ENCODE measurements around the gene SAP30BP.

SAP30BP gene

DNA sequence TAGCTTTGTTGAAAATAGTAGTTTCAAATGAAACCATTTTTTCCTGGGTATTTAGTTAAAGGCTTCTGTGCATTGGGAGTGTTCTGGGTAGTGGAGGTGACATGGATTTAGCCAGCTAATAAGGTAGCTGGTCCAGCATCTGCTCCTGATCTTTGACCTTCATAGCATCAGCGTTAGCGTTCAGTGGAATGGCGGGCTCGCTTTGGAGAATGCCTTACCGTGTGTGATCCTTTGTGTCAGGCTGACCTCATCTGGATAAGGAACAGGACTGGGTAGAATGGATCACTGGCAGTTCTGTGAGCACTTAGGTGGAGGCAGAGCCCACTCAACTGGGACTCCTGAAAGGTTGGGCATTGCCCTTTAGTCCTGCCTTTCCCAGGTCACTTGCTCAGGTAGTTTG lies 3.7 kb downstream of the SAP30BP start:
- Mint-ChIP-seq H3K4me3 (no peak overlapping the region), H3K4me1 (peaks cover 25% of the 10 kb centered on the region), H3K27me3 (no peaks in the 10 kb centered on the region), H3K36me3 (peaks cover 34% of the 10 kb centered on the region), H3K27ac (no peak overlapping the region), H3K9me3 (no peaks in the 10 kb centered on the region)
- CTCF ChIA-PET = interaction anchor here (0.5 to 8.2 kb wide), 6 partner anchors 19 to 354 kb away, joined by 3 to 209 read pairs (median 5); partner anchors contain the start of gene SMIM5
- no peak for DNase-seq

DNA sequence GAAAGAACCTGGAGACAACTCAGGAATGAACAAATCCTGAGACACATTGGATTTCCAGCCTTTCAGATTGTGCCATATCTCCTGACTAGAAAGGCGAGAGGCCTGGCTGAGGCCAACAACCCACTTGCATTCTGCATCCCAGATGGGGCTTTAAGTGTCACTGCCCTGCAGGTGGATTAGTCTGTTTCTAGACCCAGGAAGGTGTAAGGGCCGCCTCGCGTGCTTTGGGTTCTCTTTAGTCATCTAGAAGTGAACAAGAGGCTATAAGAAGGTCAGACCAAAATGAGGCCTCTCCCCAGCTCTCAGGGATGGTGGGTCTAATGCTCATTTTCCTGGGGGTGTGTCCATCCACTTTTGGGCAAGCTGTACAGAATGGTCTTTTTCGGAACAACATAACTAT lies 4.9 kb downstream of the SAP30BP start:
- Mint-ChIP-seq H3K9me3 (no peaks in the 10 kb centered on the region), H3K4me3 (no peak overlapping the region), H3K27ac (no peak overlapping the region), H3K36me3 (peaks cover 37% of the 10 kb centered on the region), H3K4me1 (peaks cover 25% of the 10 kb centered on the region), H3K27me3 (no peaks in the 10 kb centered on the region)
- no peak for DNase-seq
- CTCF ChIA-PET = interaction anchor here (1.0 to 8.2 kb wide), 5 partner anchors 22 to 77 kb away, joined by 3 to 209 read pairs (median 6); partner anchors contain the start of gene SMIM5

DNA sequence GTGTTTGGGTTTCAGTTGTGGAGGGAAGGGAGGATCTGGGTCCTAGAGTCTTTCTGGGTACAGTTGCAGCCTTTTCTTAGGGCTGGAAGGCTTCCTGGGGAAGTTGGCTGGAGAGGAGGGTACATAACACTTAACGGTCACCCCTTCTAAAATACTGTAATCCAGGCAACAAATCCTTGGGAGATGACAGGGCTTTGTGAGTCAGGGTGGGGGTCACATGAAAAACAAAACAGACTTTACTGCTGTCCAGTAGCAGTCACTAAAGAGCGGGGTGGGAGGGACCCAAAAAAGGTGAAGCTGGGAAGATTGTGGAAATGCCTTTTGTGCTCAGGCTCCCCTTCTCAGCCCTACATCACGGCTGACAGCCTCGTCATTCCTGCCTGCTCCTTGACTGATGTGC lies 6.3 kb downstream of the SAP30BP start:
- CTCF ChIA-PET = interaction anchor here (1.2 to 8.2 kb wide), 7 partner anchors 10 to 76 kb away, joined by 3 to 209 read pairs (median 10); partner anchors contain the start of gene SMIM5
- Mint-ChIP-seq H3K36me3 (peaks cover 38% of the 10 kb centered on the region), H3K4me1 (peaks cover 20% of the 10 kb centered on the region), H3K27me3 (no peaks in the 10 kb centered on the region), H3K9me3 (no peaks in the 10 kb centered on the region), H3K4me3 (no peak overlapping the region), H3K27ac (no peak overlapping the region)
- no peak for DNase-seq

- Mint-ChIP-seq H3K27ac (no peak overlapping the region), H3K36me3 (peaks cover 21% of the 10 kb centered on the region), H3K27me3 (no peaks in the 10 kb centered on the region), H3K9me3 (no peaks in the 10 kb centered on the region), H3K4me1 (peaks cover 4% of the 10 kb centered on the region), H3K4me3 (no peak overlapping the region)
- DNase-seq = no peak
- CTCF ChIA-PET = interaction anchor here (0.8 to 8.2 kb wide), 4 partner anchors 11 to 73 kb away, joined by 3 to 209 read pairs (median 10); partner anchors contain the start of gene SMIM5
Observed at GRCh38 chr17:75676461-75676860, 9.3 kb downstream of the SAP30BP start.

DNA sequence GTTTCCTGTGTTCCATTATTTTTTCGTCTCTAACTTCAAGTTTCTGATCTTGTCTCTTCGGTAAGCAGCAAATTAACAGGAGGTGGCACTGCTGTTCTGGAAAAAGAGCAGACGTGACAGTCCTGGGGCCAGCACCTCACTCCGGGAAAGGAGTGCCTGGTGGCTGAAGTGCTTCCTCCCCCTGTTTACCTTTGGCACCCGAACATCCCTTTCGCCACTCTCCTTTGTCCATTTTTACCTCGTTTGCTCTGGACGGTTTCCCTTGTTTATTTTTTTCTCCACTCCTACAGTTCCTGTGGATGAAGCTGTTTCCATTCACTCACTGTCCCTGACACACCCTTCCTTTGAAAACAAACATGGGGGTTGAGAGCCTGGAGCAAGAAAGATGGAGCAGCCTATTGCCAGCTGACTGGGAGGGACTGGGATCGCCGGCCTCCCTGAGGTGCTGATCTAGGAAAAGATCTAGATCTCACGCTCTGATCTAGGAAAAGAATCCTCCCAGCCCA lies 12.6 kb downstream of the SAP30BP start:
- H3K27ac Mint-ChIP-seq = no peak overlapping the region
- no peak for DNase-seq

GRCh38 chr17:75680431-75680830 lies 13.3 kb downstream of the SAP30BP start:
- no peak overlapping the region for H3K27ac Mint-ChIP-seq
- CTCF ChIA-PET = interaction anchor here (1.0 to 3.0 kb wide), 4 partner anchors 47 to 73 kb away, joined by 4 to 14 read pairs (median 7); partner anchors contain the start of gene SMIM5
- peaks cover 11% of the 10 kb centered on the region for H3K36me3 Mint-ChIP-seq
- H3K27me3 Mint-ChIP-seq = no peaks in the 10 kb centered on the region
- H3K9me3 Mint-ChIP-seq = no peaks in the 10 kb centered on the region
- no peak for DNase-seq
- no peaks in the 10 kb centered on the region for H3K4me1 Mint-ChIP-seq
- no peak overlapping the region for H3K4me3 Mint-ChIP-seq

More for the DNA sequence above, 12.6 kb downstream of the SAP30BP start:
- Mint-ChIP-seq H3K36me3 (peaks cover 11% of the 10 kb centered on the region), H3K9me3 (no peaks in the 10 kb centered on the region), H3K27me3 (no peaks in the 10 kb centered on the region), H3K4me3 (no peak overlapping the region), H3K4me1 (peaks cover 3% of the 10 kb centered on the region)
- CTCF ChIA-PET = interaction anchor here (0.8 to 3.0 kb wide), 6 partner anchors 41 to 74 kb away, joined by 3 to 14 read pairs (median 4); partner anchors contain the start of gene SMIM5

DNA sequence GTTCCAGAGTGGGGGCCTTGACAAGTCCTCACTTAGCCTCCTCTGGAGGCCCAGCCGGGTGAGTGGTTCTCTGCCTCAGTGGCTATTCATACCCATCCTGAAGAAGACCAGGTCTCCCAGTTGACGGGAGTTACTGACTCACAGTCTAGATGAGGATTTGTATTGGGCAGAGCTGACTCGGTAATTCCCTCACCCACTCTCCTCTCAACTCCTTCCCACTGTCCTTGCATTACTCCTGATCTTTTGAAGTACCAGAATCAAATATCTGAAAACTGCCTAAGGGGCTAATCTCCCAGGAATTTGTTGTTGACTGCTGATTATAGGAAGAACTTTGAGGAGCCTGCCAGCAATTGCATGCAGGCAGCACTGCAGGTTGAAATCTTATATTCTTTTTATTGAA lies 14.2 kb downstream of the SAP30BP start:
- no peak overlapping the region for H3K27ac Mint-ChIP-seq
- H3K36me3 Mint-ChIP-seq = peaks cover 10% of the 10 kb centered on the region
- DNase-seq = no peak
- CTCF ChIA-PET = interaction anchor here (0.6 to 3.0 kb wide), 3 partner anchors 65 to 72 kb away, joined by 3 to 14 read pairs (median 4); no protein-coding TSS in a partner anchor
- H3K27me3 Mint-ChIP-seq = no peaks in the 10 kb centered on the region
- H3K9me3 Mint-ChIP-seq = no peaks in the 10 kb centered on the region
- H3K4me3 Mint-ChIP-seq = no peak overlapping the region
- peaks cover 3% of the 10 kb centered on the region for H3K4me1 Mint-ChIP-seq

DNA sequence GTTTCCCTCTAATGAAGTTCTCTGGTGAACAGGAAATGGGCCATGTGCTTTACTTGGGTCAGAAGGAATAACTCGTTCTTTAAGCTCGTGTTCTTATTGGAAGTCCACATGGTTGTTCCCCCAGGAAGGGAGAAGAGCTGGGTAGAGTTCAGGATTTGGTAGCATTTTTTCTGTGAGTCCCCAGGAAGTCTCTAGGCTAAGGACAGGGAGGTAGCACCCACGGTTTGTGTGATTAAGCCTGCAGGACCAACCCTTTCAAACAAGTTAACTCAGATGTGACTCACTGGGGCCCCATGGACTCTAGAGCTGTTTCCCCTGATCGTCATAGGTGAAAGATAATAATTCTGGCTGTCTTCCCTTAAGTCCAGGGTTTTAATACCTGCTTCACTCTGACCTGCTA lies 16.4 kb downstream of the SAP30BP start:
- Mint-ChIP-seq H3K4me3 (no peak overlapping the region), H3K27ac (no peak overlapping the region), H3K27me3 (no peaks in the 10 kb centered on the region), H3K9me3 (no peaks in the 10 kb centered on the region), H3K36me3 (peaks cover 13% of the 10 kb centered on the region), H3K4me1 (peaks cover 20% of the 10 kb centered on the region)
- CTCF ChIA-PET = interaction anchor here (1.2 to 13.3 kb wide), 5 partner anchors 10 to 70 kb away, joined by 3 to 86 read pairs (median 5); partner anchors contain the start of gene SMIM5
- DNase-seq = no peak

GRCh38 chr17:75684249-75684648 lies 17.1 kb downstream of the SAP30BP start:
- peaks cover 16% of the 10 kb centered on the region for H3K36me3 Mint-ChIP-seq
- no peak overlapping the region for H3K4me3 Mint-ChIP-seq
- CTCF ChIA-PET = interaction anchor here (1.2 to 13.3 kb wide), 4 partner anchors 11 to 69 kb away, joined by 3 to 86 read pairs (median 4); partner anchors contain the start of gene SMIM5
- no peak overlapping the region for H3K27ac Mint-ChIP-seq
- no peaks in the 10 kb centered on the region for H3K9me3 Mint-ChIP-seq
- DNase-seq = no peak
- H3K4me1 Mint-ChIP-seq = peaks cover 27% of the 10 kb centered on the region
- no peaks in the 10 kb centered on the region for H3K27me3 Mint-ChIP-seq

DNA sequence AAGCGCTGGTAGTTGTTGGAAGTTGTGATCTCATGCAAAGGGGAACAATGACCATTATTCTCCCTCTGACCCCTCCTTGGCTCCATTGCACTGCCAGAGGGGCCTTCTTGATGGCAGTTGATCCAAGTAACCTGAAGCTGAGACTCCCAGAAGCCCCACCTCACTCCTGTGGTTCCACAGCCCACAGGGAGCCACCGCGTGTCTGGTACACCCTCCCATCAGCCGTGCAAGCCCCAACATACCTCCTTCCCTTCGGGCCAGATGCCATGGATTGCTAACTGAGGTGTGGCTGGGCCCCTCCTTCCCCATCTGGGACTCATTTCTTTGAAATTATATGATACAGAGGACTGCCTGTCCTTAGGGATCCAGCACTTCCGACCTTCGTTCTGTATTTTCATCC lies 17.8 kb downstream of the SAP30BP start:
- Mint-ChIP-seq H3K4me3 (no peak overlapping the region), H3K27ac (no peak overlapping the region), H3K9me3 (no peaks in the 10 kb centered on the region), H3K4me1 (peaks cover 34% of the 10 kb centered on the region), H3K36me3 (peaks cover 22% of the 10 kb centered on the region), H3K27me3 (no peaks in the 10 kb centered on the region)
- no peak for DNase-seq
- CTCF ChIA-PET = interaction anchor here (1.5 to 13.3 kb wide), 2 partner anchors 63 to 69 kb away, joined by 5 to 86 read pairs; no protein-coding TSS in a partner anchor

DNA sequence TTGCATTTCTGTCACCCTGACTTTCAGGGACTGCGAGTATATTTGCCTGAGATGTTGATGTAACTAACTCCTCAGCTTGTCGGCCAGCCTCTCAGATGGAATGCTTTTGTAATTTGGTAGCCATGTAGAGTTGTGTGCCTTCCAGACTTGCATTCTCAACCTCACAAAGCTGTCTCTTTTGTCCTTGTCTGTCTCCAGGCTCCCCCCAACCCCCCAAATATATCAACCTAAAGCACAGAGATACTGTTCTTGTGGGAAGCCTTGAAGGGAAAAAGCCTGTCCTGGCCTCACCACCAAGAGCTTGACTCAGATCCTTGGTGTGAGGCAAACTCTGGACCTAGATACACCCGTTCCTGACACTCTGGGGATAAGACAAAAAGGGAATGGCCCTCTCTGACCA lies 18.4 kb downstream of the SAP30BP start:
- no peak overlapping the region for H3K27ac Mint-ChIP-seq
- peaks cover 22% of the 10 kb centered on the region for H3K36me3 Mint-ChIP-seq

GRCh38 chr17:75688209-75688825 lies 21.2 kb downstream of the SAP30BP start:
- CTCF ChIA-PET = interaction anchor here (0.9 to 13.3 kb wide), 5 partner anchors 13 to 91 kb away, joined by 3 to 86 read pairs (median 6); partner anchors contain the start of gene SMIM5
- no peaks in the 10 kb centered on the region for H3K27me3 Mint-ChIP-seq
- no peaks in the 10 kb centered on the region for H3K9me3 Mint-ChIP-seq
- peak overlapping the region; percentile 92 for H3K27ac Mint-ChIP-seq
- H3K4me3 Mint-ChIP-seq = no peak overlapping the region
- peaks cover 34% of the 10 kb centered on the region for H3K36me3 Mint-ChIP-seq
- peaks cover 57% of the 10 kb centered on the region for H3K4me1 Mint-ChIP-seq
- no peak for DNase-seq

More for the DNA sequence above, 18.4 kb downstream of the SAP30BP start:
- no peaks in the 10 kb centered on the region for H3K27me3 Mint-ChIP-seq
- CTCF ChIA-PET = interaction anchor here (1.5 to 13.3 kb wide), 2 partner anchors 63 to 68 kb away, joined by 5 to 86 read pairs; no protein-coding TSS in a partner anchor
- H3K4me1 Mint-ChIP-seq = peaks cover 37% of the 10 kb centered on the region
- H3K9me3 Mint-ChIP-seq = no peaks in the 10 kb centered on the region
- no peak for DNase-seq
- no peak overlapping the region for H3K4me3 Mint-ChIP-seq

DNA sequence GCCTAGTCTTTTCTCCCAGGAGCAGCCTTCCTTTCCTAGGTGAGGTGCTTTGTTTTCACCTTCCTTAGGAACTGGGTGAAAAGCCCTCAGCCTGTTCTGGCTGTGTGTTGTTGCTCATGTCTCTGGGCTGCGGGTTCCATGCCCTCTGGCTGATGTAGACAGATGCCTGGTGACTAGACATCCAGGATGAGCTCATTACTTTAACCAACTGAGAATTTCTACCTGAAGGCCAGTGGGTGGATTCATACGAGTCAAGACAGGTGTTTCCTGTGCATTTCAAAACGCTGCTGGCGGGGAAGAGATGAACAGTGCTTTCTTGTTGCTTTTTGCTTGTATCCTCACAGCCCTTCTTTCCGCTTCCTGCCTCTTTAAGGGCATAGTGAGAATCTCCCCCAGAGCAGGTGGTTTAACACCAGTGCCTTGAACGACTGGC lies 22.3 kb downstream of the SAP30BP start:
- Mint-ChIP-seq H3K36me3 (peaks cover 36% of the 10 kb centered on the region), H3K4me1 (peaks cover 57% of the 10 kb centered on the region), H3K27me3 (no peaks in the 10 kb centered on the region), H3K4me3 (peak overlapping the region; percentile 19), H3K9me3 (no peaks in the 10 kb centered on the region), H3K27ac (peak overlapping the region; percentile 92)
- CTCF ChIA-PET = interaction anchor here (1.0 to 13.3 kb wide), 4 partner anchors 19 to 66 kb away, joined by 4 to 86 read pairs (median 6); partner anchors contain the start of gene SMIM5
- DNase-seq = peak; percentile 78

DNA sequence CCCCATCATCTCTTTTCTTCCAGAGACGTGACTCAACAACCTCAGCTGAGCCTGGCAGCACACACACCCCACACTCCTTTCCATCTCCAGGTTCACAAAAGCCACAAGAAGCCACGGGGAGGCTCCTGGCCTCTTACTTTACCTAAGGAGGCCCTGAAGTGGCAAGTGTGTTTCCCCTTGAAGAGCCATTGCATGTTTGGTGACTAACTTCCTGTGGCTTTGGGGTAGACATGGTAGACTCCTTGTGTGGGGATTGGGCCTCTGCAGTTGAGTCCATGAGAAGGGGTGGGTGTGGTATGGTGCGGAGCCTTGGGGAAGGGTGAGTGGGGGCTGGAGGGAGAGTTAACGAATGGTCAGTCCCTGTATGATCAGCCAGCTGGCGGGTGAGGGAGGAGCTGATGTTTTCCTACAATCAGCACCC lies 24.2 kb downstream of the SAP30BP start:
- Mint-ChIP-seq H3K36me3 (peaks cover 37% of the 10 kb centered on the region), H3K27ac (peak overlapping the region; percentile 43), H3K4me3 (no peak overlapping the region), H3K9me3 (no peaks in the 10 kb centered on the region), H3K27me3 (no peaks in the 10 kb centered on the region), H3K4me1 (peaks cover 54% of the 10 kb centered on the region)
- CTCF ChIA-PET = interaction anchor here (1.0 to 13.3 kb wide), 4 partner anchors 16 to 62 kb away, joined by 4 to 86 read pairs (median 5); no protein-coding TSS in a partner anchor
- peak; percentile 56 for DNase-seq

Measured in activated naive CD4-positive, alpha-beta T cell treated with anti-CD3 and anti-CD28 coated beads, Interleukin-2, amount 10 ng/mL, durations not matched to agents 7 days and 5 days (primary cell).